Pons (tissue), 1 donor: ENCODE measurements around the gene ERGIC1.
"Not testable (repeated sequence)": the region's sequence is repeated elsewhere in the genome, so short reads cannot be mapped to it uniquely, and the experiment has no call there.

ENCODE experiments used
- DNase-seq: peaks from one replicate; pipeline ENCODE4 v3.0.0-alpha.2; 2016; ENCODE audit warnings: low spot score

The ERGIC1 gene, protein sequence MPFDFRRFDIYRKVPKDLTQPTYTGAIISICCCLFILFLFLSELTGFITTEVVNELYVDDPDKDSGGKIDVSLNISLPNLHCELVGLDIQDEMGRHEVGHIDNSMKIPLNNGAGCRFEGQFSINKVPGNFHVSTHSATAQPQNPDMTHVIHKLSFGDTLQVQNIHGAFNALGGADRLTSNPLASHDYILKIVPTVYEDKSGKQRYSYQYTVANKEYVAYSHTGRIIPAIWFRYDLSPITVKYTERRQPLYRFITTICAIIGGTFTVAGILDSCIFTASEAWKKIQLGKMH

DNA sequence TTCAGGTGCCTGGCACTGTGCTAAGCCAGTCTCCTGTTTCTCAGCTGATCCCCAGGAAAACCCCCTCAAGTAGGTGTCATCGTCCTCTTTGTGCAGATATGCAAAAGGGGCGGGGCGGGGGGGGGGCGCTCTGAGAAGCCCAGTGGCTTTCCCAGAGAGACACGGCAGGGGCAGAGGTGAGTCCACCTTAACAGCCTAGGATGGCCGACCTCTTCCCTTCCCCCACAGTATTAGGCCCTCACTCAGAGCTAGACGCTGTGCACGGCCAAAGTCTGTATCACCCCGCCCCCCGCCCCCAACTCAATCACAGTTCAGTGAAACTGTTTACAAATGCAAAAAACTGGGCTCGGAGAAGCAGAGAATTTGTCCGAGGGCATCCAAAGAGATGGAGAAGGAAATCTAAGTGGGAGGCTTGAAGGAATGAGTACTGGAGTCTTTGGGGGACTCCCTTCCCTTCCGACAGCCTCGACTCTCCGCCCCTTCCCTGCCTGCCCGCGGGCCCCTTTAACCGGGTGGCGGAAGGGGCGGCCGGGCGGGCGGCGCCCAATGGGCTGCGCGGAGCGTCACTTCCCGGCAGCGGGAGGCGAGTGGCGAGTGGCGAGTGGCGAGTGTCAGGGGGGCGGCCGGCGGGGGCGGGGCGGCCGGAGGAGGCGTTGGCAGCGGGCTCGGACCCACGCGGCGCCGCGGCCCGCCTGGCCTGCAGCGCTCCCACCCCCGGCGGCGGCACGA, at the start of gene ERGIC1:
Gene ERGIC1, plus strand, starts transcription at position 566 of the 729 bp plus-strand sequence. Its CDS starts 163 bp downstream, at position 729.
- DNase-seq: peak; percentile 81

DNA sequence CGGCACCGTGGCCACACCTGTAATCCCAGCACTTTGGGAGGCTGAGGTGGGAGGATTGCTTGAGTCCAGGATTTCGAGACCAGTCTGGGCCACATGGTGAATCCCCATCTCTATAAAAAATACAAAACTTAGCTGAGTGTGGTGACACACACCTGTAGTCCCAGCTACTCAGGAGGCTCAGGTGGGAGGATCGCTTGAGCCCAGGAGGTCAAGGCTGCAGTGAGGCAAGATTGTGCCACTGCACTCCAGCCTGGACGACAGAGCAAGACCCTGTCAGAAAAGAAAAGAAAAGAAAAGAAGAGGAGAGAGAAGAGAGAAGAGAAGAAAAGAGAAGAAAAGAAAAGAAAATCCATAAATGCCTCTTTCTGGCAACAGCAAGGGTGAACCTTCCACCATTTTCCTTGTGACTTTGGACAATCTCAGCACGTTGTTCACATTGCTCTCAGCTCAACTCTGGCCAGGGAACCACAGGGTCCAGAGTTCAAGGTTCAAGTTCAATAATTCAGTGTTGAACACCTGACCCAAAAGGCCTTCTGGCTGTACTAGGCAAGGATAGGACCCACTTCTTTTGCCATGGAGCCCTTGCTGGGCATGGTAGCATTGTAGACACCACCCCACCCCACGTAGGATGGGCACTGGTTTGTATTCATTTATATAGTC, 48.5 kb upstream of the ERGIC1 start:
- DNase-seq: no peak

DNA sequence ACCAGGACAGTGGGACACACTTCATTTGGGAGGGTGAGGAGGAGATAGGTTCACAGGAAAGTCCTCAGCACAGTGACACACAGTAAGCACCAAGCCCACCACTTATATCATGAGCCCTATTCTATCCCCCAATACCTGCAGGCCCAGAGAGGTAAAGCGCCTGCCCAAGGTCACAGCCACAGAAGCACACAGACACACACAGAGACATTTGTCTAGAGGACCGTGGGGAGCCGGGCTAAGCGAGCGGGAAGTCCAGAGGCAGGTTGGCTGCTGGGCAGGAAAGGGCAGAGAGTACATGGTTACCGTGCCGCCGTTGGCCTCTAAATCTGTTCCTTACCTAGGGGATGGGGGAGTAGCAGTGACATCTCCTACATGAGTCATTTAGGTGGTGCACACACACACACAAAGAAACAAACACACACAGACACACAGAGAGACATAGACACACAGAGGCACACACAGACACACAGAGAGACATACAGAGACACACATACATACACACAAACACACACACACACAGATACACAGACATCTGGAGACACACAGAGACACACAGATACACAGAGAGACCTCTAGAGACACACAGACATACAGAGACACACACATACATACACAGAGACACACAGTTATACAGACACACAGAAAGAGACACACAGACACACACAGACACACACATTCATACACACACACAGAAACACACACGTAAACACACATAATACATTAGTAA, 47.2 kb upstream of the ERGIC1 start:
- no peak for DNase-seq

DNA sequence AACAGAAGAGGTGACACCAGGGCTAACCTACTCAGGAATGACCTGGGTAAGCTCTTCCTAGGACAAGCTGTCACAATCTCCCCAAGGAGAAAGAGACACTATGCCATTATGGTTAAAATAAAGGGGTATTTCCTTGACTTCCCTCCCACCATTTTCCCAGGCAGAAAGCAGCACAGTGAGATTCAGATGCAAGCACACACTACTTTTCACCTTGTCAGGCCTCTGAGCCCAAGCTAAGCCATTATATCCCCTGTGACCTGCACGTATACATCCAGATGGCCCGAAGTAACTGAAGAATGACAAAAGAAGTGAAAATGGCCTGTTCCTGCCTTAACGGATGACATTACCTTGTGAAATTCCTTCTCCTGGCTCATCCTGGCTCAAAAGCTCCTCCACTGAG, 46.5 kb upstream of the ERGIC1 start:
- DNase-seq: not testable (repeated sequence)

DNA sequence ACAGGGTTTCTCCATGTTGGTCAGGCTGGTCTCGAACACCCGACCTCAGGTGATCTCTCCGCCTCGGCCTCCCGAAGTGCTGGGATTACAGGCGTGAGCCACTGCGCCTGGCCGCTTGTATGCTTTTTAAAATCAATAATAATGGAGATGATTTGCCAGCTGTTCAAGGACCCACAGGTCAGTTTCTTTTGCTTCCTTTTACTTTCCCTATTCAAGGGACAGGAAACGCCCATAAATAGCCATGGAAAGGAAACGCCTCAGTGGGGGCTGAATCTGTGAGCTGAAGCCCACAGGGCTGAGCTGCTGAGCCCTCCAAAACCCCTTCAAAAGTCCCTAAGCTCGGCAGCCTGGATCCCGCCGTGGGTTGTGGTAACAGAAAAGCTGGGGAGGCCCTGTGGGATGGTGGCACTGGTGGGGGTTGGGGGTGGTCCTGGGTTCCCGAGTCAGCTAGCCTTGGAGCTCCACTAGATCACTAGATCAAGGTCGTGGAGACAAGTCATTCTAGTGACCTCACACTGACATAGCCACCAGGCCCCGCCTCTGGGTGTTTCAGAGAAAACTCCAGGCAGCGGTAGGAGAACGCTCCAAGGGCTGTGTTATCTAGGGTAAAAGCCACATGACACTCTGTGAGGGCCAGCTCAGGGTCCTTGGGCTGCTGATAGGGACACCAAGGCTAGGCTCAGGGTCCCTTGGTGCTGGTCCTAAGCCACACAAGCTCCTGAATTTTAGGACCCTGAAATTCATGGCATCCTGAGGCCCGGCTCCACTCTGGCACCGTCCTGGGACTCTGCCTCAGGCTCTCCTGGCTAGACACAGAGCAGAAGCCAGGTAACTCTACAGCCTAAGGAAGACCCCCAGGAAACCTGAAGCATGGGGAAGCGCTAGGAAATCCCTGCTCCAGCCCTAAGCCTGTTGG, 45.0 kb upstream of the ERGIC1 start:
- DNase-seq: peak; percentile 58

DNA sequence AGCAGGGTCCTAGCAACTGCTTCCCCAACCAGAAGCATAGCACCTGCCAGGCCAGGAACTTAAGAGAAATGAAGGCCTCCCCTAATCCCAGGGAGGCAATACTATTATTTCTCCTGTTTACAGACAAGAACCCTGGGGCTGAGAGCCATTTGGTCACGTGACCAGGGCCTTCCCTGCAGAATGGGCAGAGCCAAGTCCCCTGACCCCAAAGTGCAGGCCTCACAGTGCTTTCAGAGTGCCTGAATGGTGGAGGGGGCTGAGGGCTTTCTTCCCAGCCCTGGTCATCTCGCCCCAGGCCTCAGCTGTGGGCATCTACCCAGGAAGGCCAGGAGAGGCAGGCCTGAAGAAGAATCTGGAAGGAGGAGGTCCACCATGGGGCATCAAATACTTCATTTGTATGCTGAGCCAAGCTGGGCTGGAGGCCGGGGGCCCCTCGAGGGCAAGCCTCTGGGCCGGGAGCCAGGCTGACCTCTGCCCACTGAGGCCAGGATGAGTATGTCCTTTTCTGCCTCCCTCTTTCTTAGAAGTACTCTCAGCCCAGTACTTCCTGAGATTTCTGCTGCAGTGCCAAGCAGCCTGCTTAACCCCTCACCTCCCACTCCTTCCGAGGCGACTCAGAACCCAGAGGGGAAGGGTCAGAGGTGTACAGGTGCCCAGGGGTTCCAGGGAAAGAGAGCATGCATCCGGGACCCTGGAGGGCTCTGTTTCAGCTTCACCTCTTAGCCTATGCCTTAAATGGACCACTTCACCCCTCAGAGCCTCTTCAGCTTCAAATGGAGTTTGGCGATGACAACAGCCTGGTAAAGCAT, 44.2 kb upstream of the ERGIC1 start:
- no peak for DNase-seq

DNA sequence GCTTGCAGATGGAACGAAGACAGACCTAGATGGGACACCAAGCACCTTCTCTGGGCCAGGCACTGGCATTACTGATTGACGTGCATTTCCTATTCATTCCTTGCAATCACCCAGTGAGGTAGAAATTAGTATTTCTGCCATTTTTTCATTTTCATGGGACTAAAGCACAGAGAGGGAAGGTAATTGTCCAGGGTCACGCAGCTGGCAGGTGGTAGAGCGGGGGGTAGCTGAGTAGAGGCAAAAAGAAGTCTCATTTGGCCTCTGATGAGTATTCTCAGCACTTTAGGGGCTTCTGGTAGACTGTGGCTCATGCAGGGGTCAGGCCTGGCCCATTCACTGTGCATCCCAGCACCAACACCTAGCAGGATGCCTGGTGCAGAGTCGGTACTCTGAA, 43.6 kb upstream of the ERGIC1 start:
- DNase-seq: no peak

DNA sequence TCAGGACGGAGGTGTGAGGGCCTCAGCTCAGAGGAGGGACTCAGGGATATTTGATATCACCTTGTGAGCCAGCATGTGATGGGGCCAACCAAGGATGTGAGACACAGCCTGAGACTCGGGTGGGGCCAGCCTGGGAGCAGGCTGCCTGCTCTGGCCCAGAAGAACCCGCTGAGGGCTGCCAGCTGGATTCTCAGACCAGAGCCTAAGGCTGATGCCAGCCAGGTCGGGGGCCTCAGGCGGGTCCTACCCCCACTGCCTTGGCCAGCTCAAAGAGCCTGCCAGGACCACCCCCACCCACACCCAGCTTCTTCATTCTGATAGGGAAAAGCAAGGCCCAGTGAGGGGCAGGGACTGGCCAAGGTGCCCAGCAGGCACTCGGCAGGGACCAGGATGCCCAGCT, 42.8 kb upstream of the ERGIC1 start:
- no peak for DNase-seq

DNA sequence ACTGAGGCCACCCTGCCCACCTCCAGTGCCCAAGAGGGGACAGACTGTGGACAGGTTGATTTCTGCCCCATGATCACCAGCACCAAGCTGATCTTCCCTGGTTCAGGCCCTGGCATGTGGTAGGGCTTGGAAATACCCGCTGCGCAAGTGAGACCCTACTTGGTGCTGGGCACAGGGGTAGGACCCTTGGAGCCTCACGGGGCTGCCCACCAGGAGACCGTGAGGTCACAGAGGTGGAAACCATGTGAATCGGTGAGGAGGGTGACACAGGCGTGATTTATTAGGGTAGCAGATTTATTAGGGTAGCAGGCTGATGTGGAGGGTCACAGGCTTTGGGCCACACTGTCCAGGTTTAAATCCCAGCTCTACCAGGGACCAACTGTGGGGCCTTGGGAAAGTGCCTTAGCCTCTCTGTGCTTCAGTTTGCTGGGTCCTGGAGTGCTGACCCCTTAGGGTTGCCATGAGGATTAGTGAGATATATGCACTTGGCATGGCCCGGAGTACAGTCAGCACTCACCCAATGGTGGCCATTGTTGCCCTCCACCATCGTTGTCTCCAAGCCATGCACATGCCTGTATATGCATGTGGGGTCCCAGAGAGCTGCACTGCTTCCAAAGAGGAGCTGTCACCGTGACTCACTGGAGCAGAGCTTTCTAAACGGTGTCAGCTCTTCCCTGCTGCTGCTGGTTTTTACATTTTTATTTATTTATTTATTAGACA, 42.2 kb upstream of the ERGIC1 start:
- no peak for DNase-seq

DNA sequence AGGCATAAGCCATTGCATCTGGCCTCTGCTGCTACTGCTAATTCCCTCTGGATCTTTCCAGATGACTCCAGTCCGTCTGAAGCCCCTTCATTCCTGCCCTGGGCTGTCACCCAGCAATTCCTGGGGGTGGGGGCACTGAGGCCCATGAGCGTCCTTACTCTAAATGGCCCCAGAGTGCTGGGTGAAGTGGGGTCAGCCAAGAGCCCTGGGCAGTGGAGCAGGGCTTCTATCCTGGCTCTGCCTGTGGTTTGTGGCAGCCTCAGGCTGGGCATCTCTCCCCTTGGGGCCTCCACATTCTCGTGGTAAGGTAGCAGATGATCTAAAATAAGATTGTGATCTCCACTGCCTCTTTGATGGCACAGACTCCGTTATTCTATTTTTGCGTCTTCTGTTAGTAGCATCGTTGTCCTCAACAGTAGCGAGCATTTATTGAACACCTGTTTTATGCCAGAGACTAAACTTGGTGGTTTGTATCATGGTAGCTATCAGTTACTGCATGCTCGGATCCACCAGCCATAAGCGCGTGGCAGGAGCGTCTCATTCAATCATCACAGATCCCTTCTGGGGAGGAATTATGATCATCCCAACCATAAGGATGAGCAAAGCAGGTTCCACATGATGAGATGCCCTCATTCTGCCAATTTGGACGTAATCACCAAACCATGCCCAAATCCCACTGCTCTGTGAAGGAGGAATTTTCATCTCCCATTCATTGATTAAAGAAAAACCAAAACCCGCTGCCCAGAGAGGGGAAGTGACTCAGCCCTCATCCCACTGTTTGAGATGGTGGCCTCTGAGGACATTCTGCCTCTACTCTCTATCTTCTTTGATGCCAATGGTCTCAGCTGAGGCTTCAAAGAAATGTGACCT, 41.1 kb upstream of the ERGIC1 start:
- DNase-seq: no peak

DNA sequence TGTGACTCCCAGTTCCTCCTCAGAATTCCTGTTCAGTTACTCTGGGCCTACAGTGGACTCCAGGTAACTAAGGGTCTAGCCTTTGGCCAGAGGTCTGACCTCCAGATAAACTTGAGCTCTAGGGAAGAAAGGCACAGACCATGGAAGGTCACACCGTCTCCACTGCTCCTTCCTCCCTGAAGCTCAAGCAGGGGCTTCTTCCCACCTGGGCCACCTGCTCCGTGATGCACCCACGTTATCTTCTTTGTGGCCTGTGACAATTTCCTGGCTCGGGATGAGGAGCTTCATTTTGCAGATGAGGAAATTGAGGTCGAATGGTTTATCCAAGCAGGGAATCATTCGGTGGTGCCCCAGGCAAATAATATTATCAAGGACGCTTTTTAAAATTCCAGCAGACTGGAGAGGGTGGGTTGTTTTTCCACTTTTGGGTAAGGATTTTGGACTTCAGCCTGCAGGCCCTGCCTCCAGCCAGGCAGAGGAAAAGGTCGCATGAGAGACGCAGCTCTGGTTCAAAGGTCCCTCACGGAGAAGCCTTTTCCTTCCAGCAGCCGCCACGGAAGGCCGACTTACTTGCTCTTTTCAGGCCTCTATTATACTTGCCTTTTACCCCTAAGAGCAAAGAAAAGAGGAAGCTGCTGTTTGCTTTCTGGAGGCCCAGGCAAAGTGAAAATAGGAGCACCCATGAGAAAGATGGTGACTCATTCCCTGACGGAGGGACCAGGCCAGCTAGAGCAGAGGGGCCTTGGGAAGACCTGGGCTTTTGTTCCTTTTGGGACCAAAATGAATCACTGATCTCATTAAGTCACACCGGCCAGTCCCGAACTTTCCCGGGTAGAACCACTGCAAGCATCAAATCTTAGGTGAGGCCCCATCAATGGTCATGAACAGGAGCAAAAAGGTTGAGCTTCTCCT, 40.2 kb upstream of the ERGIC1 start:
- DNase-seq: no peak

DNA sequence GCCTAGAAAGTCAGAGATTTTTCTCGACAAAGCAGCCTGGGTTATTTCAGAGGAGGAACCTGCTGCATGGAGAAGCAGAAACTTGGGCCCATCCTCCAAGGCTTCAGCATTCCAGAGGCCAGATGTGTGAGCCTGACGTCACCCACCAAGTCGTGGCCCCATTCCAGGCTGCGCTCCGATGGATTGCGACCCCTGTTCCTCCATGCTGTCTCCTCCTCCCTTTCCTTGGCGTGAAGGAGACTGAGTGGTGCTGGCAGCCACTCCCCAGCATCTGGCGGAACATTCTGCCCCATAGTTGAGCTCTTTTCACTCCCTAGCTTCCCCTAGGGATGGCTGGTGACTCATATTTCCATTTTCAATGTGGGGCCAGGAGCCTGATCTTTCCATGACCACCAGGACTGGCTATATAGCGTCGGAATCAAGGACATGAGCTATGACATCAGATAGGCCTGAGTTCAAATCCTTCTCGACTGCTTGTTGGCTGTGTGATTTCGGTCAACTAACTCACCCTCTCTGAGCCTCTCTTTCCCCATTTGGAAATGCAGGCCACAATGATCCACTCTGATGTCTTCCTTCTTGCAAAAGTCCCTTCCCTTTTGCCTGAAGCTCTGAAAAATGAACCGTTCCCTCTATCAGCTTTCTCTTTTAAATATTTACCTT, 38.6 kb upstream of the ERGIC1 start:
- DNase-seq: no peak

DNA sequence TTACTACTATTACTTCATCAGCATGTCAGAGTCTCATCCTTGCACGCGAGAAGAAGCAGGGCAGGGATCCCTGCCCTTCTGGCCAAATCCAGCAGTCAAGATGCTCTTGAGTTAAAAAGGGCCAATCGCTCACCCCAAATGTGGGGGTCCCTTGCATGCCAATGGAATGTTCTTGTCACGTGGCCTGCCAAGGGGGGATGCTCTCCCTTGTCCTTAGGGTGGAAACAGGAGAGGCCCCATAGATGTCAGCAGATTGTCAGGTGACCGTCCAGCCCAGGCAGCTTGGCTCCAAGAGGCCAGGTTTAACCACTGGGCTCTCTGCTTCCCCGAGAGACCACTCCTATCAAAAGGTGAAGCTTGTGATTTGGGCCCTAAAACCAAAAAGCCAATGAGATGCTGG, 37.7 kb upstream of the ERGIC1 start:
- no peak for DNase-seq

DNA sequence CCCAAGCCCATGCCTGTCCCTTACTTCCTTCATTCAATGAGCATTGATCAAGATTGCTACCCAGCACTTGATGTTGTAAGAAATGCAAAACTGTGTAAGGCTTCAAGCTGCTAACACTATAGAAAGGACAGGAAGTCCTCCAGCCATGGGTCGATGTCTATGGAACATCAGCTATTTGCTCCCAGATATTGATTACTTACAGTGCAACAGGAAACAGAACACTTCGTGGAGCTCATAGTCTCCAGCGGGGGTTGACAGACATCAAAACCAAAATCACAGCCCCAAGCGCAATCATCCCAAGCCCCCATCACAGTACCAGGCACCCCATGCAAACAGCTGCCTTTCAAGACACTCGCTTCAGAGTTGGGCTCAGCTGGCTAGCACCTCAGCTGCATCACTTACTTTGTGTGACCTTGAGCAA, 36.3 kb upstream of the ERGIC1 start:
- no peak for DNase-seq

DNA sequence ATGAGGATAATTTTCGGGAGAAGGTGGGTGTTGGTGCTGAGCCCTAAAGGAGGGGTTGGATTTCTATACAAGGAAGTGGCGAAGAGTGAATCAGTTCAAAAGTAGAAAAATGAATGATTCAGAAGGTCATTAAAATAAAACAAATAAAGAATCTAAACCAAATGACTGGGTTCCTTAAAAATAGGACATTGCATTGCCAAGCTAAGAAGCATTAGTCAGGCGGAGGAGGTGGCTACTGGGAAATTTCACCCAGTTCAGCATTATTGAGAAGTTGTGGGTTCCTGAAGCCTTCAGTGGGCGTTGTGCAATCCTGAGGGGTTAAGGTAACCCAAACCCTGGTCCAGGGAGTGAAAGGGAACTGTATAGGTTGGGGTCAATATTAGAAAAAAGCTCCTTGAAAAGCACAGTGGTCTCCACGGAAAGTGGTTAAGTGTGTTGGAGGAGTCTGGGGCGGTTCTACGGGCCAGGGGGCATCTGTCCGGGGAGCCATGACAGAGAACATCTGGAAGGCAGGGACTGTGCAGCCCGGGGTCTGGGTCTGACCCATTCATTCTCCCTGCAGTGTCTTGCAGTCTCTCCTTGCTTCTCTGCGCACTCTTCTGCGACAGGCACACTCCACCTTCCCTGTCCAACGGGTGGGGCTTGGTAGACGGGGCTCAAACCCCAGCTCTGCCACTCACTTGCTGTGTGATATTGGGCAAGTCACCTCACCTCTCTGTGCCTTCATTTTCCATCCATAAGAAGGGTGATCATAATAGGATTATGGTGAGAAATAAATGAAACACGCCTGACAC, 35.4 kb upstream of the ERGIC1 start:
- DNase-seq: peak; percentile 67

DNA sequence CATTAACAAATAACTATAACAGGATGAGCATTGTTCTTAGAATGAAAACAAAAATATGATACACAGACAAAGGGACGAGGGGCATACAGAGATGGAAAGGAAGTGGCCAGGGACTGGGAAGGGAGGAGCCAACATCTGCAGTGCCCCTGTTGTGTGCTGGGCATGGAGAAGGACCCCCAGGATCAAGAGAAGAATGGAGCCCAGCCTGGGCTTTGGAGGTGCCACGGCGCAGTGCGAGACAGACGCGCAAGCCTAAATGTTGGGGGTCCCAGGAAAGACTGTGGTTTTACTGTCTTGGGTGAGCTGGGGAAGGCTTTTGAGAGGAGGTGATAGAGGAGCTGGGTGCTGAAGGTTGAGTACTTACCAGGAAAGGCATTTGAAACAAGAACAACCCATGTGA, 34.6 kb upstream of the ERGIC1 start:
- no peak for DNase-seq
